Fibroblast of lung (primary cell): ENCODE results near the gene PABPN1.

ENCODE experiments used
- EZH2 ChIP-seq: IDR thresholded peaks from 2 replicates; pipeline ENCODE4 v1.5.1; 2012; ENCODE audit warnings: low read length, control low read depth, mild to moderate bottlenecking; ENCODE audit errors: missing control alignments
- TF ChIP-seq, protein P1 (sequence below), 2 donors: IDR thresholded peaks in 1 of 2; conservative IDR thresholded peaks in 1 of 2; 1 replicate in 1 of 2; 2 replicates in 1 of 2; pipeline ENCODE4 v1.5.1; 2011 to 2012; ENCODE audit warnings: low read length in 2 of 2, control low read depth in 1 of 2, inconsistent platforms in 1 of 2, low read depth in 1 of 2, mild to moderate bottlenecking in 1 of 2

DNA sequence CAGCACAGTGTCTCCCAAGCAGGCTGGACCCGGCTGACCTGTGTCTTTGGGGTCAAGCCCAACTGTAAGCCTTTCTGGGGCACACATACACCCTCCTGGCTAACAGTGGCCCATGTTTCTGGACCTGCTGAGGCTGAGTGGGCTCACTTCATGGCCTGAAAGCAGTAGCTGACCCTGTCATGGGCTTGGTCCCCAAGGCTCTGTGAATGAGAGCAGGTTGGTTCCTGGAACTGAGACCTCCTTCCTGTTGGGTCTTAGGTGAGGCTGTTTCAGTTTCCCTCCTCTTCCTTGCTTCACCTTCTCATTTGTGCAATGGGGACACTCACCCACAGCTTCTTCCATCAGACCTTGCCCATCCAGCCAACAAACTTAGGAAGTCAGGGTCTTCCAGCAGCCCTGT, 50.6 kb downstream of the PABPN1 start:
- TF ChIP-seq EZH2, result no peak
- TF ChIP-seq, protein P1, sequence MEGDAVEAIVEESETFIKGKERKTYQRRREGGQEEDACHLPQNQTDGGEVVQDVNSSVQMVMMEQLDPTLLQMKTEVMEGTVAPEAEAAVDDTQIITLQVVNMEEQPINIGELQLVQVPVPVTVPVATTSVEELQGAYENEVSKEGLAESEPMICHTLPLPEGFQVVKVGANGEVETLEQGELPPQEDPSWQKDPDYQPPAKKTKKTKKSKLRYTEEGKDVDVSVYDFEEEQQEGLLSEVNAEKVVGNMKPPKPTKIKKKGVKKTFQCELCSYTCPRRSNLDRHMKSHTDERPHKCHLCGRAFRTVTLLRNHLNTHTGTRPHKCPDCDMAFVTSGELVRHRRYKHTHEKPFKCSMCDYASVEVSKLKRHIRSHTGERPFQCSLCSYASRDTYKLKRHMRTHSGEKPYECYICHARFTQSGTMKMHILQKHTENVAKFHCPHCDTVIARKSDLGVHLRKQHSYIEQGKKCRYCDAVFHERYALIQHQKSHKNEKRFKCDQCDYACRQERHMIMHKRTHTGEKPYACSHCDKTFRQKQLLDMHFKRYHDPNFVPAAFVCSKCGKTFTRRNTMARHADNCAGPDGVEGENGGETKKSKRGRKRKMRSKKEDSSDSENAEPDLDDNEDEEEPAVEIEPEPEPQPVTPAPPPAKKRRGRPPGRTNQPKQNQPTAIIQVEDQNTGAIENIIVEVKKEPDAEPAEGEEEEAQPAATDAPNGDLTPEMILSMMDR (conservative IDR thresholded peaks at IDR 0.05 in 1 of 2, IDR thresholded peaks at IDR 0.05 in 1 of 2; ENCODE audit: low read depth in 1 of 2, low read length in 2 of 2), result no peak
